Stimulated activated CD8-positive, alpha-beta memory T cell treated with anti-CD3 and anti-CD28 coated beads, Interleukin-15, amount 100 ng/mL, for 24 hours (primary cell): ENCODE measurements around the gene ABCA2.

Experiments
- DNase-seq: peaks from one replicate; pipeline ENCODE4 v3.0.0-alpha.2; 2020; ENCODE audit warnings: low read depth

The ABCA2 gene

DNA sequence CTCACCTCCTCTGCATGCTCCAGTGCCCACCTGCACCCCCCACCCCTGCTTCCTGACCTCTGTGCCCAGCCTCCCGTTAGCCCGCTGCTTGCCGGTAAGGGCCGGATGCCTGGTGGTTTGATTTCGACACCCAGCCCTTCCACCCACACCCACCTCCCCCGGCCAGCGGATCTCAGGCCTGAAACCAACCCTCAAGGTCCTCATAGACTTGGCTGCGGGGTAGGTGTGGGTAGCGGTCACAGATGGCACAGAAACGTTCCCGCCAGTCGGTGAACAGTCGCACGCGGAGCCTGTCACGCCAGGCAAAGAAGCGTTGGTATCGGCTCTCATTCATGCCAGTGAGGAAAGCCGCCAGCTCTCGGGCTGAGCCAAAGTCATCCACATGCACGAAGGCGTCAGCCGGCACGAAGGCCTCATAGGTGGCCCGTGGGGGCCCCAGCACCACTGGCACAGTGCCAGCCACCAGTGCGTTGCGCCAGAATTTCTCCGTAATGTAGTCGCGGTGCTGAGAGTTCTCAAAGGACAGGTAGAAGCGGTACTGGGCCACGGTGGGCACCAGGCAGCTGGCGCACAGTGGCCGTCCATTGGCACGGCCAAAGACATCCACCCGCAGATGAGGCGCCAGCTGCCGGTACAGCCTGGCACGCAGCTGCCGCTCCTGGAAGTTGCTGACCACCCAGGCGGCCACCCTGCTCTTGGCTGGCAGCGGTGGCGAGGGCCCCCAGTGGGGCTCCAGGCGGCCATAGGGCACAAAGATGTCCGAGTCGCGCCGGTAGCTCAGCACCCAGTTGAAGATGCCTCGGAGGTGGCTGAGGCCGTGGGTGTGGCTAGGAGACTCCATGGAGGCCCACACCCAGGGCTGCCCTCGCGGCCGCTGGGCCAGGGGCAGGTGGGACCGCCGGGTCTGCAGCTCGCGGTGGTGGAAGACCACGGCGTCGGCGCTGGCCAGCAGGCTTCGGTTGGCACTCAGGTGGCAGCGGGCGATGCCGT lies 2.8 kb upstream of the ABCA2 start:
- no peak for DNase-seq

- no peak for DNase-seq
These were observed 2.0 kb upstream of the ABCA2 start for GRCh38 chr9:137030006-137030405.

GRCh38 chr9:137029058-137029936 lies 1.3 kb upstream of the ABCA2 start:
- DNase-seq: peak; percentile 58

DNA sequence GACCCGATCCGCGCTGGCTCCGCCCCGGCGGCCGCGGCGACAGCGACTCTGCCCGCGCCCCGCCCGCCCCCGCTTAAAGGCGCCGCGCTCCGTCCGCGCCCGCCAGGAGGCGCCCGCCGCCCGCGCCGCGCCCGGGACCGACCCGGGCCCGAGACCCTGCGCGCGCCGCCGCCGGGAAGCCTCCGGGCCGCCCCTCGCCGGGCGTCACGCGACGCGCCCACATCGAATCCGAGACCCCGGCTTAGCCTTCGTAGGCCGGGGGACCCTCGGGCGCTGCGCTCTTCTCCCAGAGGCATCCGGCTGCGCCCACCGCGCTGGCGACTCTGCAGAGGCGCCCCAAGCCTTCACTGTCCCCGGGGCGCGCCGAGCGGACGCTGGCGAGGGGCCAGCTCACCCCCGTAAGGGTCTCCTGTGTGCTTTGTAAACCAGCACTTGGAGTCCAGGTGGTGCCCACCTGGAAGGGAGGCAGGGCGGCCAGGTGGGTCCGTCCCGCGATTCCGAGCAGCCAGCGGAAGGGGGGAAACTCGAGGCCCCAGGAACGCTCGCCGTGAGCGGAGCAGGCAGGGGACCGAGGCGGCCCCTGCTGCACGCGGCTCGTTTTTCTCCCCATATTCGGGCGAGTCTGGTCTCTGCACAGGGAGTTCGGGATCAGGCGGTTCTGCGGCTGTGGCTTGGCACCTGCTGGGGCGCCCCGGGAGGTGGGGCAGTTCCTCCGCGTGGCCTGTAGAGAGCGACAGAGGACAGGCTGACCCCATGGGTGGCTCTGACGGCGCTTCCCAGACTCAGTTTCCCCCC lies 423 bp upstream of the ABCA2 start:
- DNase-seq: peak; percentile 44

- no peak for DNase-seq
These were observed 1.2 kb downstream of the ABCA2 start for GRCh38 chr9:137026828-137027227.

DNA sequence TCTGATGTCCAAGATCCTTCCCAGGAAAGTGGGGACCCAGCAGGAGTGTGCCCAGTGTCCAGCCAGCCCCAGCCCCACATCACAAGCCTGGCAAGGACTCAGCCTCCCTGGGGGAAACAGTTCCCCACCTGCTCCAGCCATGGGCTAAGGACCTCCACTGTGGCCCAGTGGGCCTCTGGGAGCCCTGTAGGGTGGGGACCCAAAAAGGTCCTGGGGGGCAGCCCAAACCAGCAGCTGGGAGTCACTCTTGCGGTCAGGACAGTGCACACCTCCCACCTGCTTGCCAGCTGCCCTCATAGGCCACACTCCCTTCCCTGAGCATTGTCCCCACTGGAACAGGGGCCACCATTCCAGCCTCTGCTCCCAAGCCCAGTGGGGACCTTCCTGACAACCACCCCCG lies 1.7 kb downstream of the ABCA2 start:
- no peak for DNase-seq

GRCh38 chr9:137025517-137025966 lies 2.5 kb downstream of the ABCA2 start:
- no peak for DNase-seq

- no peak for DNase-seq
These were observed 4.5 kb downstream of the ABCA2 start for GRCh38 chr9:137023583-137023991.

DNA sequence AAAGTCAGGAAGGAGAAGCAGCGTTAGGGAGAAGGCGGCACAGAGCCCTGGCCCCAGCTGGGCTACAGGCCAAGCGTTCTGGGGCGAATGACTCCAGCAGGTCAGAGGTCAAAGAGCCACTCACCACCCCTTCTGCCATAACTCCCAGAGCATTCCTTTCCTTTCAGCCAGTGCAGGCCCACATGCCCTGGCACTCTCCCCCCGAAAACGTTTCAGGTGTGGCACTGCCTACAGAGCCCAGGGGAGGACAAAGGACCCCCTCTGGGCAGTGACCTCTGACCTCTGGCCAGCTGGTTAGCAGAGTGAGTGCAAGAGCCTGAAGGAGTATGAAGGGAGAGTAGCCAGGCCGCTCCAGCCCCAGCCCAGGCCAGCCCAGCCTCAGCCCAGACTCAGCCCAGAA lies 4.9 kb downstream of the ABCA2 start:
- DNase-seq: no peak

GRCh38 chr9:137022662-137023008 lies 5.4 kb downstream of the ABCA2 start:
- DNase-seq: no peak

DNA sequence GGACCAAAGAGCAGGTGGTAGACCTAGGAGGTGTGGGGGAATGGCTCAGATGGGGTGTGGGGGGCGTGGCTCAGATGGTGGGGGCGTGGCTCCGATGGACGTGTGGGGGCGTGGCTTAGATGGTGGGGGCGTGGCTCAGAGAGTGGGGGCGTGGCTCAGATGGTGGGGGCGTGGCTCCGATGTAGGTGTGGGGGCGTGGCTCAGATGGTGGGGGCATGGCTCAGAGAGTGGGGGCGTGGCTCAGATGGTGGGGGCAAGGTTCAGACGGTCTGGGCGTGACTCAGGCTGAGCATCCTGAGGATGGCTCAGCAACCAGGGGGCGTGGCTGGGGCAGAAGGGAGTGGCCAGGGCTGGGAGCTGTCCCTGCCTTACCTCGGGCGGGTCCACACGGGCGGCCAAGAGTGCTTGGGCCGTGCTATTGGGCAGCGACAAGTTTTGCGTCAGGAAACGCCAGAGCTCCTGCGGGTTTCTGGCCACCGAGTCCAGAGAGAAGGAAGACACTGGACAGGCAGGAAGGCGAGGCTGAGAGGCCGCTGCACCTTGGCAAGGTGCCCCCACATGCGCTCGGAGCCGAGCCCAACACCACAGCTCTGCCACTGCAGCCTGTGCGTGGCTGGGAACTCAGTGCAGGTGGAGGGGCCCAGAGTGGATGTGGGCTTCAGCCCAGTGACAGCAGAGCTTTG lies 5.9 kb downstream of the ABCA2 start:
- DNase-seq: peak; percentile 37

GRCh38 chr9:137021568-137021978 lies 6.5 kb downstream of the ABCA2 start:
- DNase-seq: no peak

DNA sequence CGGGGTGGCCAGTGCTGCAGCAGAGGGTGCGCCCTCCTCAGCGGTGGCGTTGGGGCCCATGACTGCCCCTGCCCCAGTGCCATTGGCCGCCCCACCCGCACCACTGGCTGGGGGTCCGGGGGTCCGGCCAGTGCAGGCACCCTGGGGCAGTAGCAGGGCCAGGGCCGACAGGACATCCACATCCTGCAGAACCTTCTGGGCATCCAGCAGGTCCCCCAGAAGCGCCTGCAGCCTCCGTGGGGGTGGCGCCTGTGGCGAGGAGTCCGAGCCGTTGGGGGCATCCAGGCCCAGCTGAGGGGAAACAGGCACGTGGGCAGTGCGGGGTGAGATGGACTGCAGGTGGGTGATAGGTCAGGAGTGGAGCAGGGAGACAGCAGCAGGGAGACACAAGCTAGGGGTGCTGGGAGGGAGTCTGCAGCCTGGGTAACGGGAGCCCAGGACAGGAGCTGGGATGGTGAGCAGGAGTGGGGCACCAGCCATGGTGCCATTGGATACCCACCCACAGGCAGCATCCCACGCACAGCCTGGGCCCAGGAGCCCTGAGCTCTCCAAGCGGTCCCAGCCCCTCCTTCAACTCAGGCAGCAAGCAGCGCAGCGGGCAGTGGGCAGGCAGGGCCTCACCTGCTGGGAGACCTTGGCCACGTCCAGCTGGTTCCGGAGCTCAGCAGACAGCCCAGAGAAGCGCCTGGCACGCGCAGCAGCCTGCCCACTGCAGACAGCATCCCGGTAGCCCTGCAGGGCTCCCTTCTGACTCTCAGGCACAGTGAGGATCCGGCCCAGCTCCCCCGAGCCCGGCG lies 7.1 kb downstream of the ABCA2 start:
- DNase-seq: no peak

- no peak for DNase-seq
These were observed 8.0 kb downstream of the ABCA2 start for GRCh38 chr9:137019891-137020683.

DNA sequence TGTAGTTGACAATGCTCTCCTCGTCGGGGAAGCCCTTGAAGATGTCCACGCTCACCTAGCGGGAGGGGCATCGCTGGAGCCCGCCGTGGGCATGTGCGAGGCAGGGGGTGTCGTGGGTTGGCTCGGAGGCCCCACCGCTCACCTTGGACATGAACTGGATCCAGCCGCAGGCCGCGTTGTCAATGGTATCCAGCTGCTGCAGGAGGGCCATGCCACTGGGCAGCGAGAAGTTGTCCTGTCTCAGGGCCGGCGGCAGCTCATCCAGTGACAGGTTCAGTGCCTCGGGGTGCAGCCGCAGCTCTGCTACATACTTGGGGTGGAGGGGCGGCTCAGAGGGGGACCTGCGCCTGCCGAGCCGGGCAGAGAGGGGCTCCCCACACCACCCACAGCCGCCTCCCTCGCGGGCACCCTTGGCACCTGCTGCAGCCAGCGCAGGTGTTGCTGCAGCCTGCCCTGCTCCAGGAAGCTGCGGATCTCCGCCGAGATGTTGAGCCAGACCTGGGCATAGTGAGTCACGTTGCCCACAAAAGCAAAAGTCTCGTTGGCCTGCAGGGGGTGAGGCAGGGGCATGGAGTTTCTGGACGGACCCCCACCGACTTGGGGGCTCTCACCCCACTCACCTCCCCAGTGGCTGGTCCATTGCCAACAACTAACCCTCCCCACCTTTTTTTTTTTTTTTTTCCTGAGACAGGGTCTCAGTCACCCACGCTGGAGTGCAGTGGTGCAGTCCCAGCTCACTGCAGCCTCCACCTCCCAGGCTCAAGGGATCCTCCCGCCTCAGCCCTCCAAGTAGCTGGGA lies 9.1 kb downstream of the ABCA2 start:
- no peak for DNase-seq

DNA sequence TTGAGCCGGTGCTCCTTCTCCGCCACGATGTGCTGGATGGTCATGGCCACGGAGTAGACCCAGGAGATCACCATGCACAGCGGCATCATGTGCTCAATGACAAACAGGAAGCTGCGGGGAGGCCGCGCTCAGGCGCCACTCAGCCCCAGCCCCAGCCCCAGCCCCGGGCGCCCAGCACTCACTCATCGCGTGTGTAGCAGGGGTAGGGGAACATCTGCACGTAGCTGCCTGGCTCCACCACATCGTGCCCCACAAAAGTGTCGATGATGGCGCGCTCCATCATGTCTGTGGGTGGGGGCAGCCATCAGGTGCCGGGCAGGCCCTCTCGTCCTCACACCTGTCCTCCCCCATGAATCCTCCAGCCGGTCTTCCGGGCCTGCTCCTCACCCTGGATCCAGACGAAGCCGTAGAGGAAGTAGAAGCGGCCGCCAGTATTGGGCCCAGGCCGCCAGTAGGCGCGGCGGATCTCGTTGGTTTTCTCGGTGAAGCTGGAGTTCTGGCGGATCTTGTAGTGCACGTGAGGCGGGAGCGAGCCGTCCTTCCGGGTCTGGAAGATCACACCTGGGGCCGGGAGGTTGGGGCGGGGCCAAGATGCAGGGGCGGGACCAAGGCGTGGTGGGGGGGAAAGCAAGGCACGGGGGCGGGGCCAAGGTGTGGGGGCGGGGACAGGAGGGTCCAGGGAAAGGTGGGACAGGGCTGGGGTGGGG lies 10.1 kb downstream of the ABCA2 start:
- no peak for DNase-seq

DNA sequence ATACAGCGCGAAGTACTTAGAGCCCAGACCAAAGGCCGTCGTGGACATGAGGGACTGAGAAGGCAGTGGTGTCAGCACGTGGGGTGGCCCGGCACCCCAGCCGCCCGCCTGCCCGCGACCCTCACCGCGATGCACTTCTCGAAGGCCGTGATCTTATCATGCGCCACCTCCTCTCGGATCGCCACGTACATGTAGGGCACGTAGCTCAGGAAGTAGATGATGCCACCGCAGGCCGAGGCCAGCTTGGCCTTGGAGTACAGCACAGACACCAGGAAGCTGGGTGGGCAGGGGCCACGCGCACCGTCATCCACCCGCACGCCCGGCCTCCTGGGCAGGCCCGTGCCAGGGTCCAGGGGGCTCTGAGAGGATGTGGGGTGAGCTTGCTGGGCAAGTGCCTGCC lies 11.0 kb downstream of the ABCA2 start:
- DNase-seq: no peak

- DNase-seq: no peak
These were observed 11.6 kb downstream of the ABCA2 start for GRCh38 chr9:137016436-137016835.
